ENCODE results near the gene ATP9A. TPM values are rescaled to one million over a fixed set of nuclear protein-coding genes. Genes with fewer than 3 reads are reported as not detected.
A peak's percentile ranks its signal among the peaks of the same experiment; 100 is the strongest.

Gene ATP9A
- total and polyA plus RNA-seq, 4 donors: 10.6 to 59.8 (median 33.2) TPM

GRCh38 chr20:51633430-51633829 is 134.8 kb downstream of the ATP9A start:
- WGBS, 2 donors: 96 to 99% methylated on average over 3 of the region's 3 CpGs
- Histone ChIP-seq H3K27ac (ENCODE audit: low read depth in 1 of 2, low read length in 2 of 2) (no peak overlapping the region), H3K4me3 (ENCODE audit: low read length in 2 of 2) (no peak overlapping the region), H3K9me3 (ENCODE audit: control insufficient read depth, low read length) (no peaks in the 10 kb centered on the region), H3K36me3 (ENCODE audit: control insufficient read depth in 1 of 2, insufficient read depth in 2 of 2, low read length in 1 of 2) (no peaks in the 10 kb centered on the region), H3K4me1 (ENCODE audit: control insufficient read depth in 1 of 2, insufficient read depth in 2 of 2, low read length in 2 of 2) (peaks cover 3% of the 10 kb centered on the region in 2 donors), H3K27me3 (ENCODE audit: control insufficient read depth in 1 of 2, insufficient read depth in 2 of 2, low read length in 1 of 2) (no peaks in the 10 kb centered on the region)
- ATAC-seq (ENCODE audit: low FRiP score) (no peak), DNase-seq (no peak)
- intact Hi-C loops (cut with DNase I): loop anchor here in 1 of 2 donors (10.0 kb wide), 1 partner anchor 131 kb away; the partner anchor contains the start of gene ATP9A

GRCh38 chr20:51631953-51632352 is 136.2 kb downstream of the ATP9A start:
- intact Hi-C loops (cut with DNase I): loop anchor here in 1 of 2 donors (10.0 kb wide), 1 partner anchor 133 kb away; the partner anchor contains the start of gene ATP9A
- no peaks in the 10 kb centered on the region for H3K27me3 ChIP-seq (ENCODE audit: control insufficient read depth in 1 of 2, insufficient read depth in 2 of 2, low read length in 1 of 2)
- ATAC-seq (ENCODE audit: low FRiP score): no peak
- DNase-seq: no peak
- peak overlapping the region; percentile 68 to 70 for H3K27ac ChIP-seq (ENCODE audit: low read depth in 1 of 2, low read length in 2 of 2)
- no peak overlapping the region for H3K4me3 ChIP-seq (ENCODE audit: low read length in 2 of 2)
- peaks cover 3% of the 10 kb centered on the region in 2 donors for H3K4me1 ChIP-seq (ENCODE audit: control insufficient read depth in 1 of 2, insufficient read depth in 2 of 2, low read length in 2 of 2)
- 92 to 96% methylated on average over 6 of the region's 6 CpGs for WGBS, 2 donors
- H3K36me3 ChIP-seq (ENCODE audit: control insufficient read depth in 1 of 2, insufficient read depth in 2 of 2, low read length in 1 of 2): peaks cover 0 to 4% of the 10 kb centered on the region in 2 donors
- H3K9me3 ChIP-seq (ENCODE audit: control insufficient read depth, low read length): no peaks in the 10 kb centered on the region

DNA sequence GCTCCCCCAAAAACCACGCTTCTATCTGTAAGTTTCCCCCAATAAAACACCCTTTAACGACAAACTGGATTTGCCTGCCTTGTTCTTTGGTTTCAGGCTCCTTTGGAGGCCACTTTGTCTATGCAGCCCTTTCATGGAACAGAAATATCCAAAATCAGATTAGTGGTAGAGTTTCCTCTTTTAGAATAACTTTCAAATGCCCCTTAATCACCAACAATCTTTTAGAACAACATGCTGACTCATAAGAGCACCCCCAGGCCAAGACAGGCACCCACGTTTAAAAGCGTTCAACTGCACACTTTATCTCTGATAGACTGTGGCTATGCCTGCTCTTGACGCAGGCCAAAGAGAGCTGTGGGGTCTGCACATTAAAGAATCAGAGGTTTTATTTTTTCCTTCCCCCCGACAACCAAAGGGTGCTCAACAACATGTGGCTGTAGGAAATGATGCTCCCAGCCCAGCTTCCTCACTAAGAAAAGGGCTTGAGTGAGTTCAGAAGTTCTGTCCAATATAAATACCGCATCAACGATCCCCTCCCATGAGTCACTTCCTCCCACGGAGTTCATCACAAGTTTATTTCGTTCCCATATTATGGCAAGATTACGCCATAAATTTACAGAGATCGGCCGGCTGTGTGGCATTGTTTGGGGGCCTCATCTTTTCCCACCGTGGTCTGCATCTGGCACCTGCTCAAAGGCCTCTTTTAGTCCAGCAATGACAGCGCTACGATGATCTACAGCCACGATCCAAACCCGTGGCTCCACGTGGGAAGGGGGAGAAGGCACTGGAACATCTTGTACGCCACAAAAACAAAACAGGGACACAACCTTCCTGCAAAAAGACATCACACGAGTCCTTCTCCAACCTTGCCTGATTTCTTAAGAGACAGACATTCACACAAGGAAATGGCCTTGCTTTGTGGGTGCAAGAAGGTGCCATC is 136.9 kb downstream of the ATP9A start:
- Histone ChIP-seq H3K27ac (ENCODE audit: low read depth in 1 of 2, low read length in 2 of 2) (peak overlapping the region; percentile 68 to 69), H3K9me3 (ENCODE audit: control insufficient read depth, low read length) (no peaks in the 10 kb centered on the region), H3K4me1 (ENCODE audit: control insufficient read depth in 1 of 2, insufficient read depth in 2 of 2, low read length in 2 of 2) (peaks cover 3% of the 10 kb centered on the region in 2 donors), H3K4me3 (ENCODE audit: low read length in 2 of 2) (no peak overlapping the region), H3K27me3 (ENCODE audit: control insufficient read depth in 1 of 2, insufficient read depth in 2 of 2, low read length in 1 of 2) (no peaks in the 10 kb centered on the region), H3K36me3 (ENCODE audit: control insufficient read depth in 1 of 2, insufficient read depth in 2 of 2, low read length in 1 of 2) (peaks cover 0 to 4% of the 10 kb centered on the region in 2 donors)
- ATAC-seq (ENCODE audit: low FRiP score) (peak; percentile 88), DNase-seq (peak in 1 of 2 donors; percentile 59)
- 6 to 7% methylated on average over 21 of the region's 21 CpGs for WGBS, 2 donors
- intact Hi-C loops (cut with DNase I): loop anchor here in 1 of 2 donors (10.0 kb wide), 1 partner anchor 134 kb away; the partner anchor contains the start of gene ATP9A

- ATAC-seq (ENCODE audit: low FRiP score) (no peak), DNase-seq (no peak)
- 58 to 94% methylated on average over 3 of the region's 3 CpGs for WGBS, 2 donors
- Histone ChIP-seq H3K27ac (ENCODE audit: low read depth in 1 of 2, low read length in 2 of 2) (no peak overlapping the region), H3K9me3 (ENCODE audit: control insufficient read depth, low read length) (no peaks in the 10 kb centered on the region), H3K27me3 (ENCODE audit: control insufficient read depth in 1 of 2, insufficient read depth in 2 of 2, low read length in 1 of 2) (no peaks in the 10 kb centered on the region), H3K4me1 (ENCODE audit: control insufficient read depth in 1 of 2, insufficient read depth in 2 of 2, low read length in 2 of 2) (peaks cover 3% of the 10 kb centered on the region in 2 donors), H3K4me3 (ENCODE audit: low read length in 2 of 2) (no peak overlapping the region), H3K36me3 (ENCODE audit: control insufficient read depth in 1 of 2, insufficient read depth in 2 of 2, low read length in 1 of 2) (peaks cover 0 to 4% of the 10 kb centered on the region in 2 donors)
- intact Hi-C loops (cut with DNase I): loop anchor here in 1 of 2 donors (10.0 kb wide), 1 partner anchor 135 kb away; the partner anchor contains the start of gene ATP9A
Measured at GRCh38 chr20:51629399-51630058, 138.7 kb downstream of the ATP9A start.

GRCh38 chr20:51628533-51629398 is 139.4 kb downstream of the ATP9A start:
- WGBS, 2 donors: 85% methylated on average over 8 of the region's 8 CpGs
- DNase-seq (no peak), ATAC-seq (ENCODE audit: low FRiP score) (no peak)
- Histone ChIP-seq H3K36me3 (ENCODE audit: control insufficient read depth in 1 of 2, insufficient read depth in 2 of 2, low read length in 1 of 2) (peaks cover 0 to 4% of the 10 kb centered on the region in 2 donors), H3K4me3 (ENCODE audit: low read length in 2 of 2) (no peak overlapping the region), H3K27ac (ENCODE audit: low read depth in 1 of 2, low read length in 2 of 2) (no peak overlapping the region), H3K27me3 (ENCODE audit: control insufficient read depth in 1 of 2, insufficient read depth in 2 of 2, low read length in 1 of 2) (no peaks in the 10 kb centered on the region), H3K4me1 (ENCODE audit: control insufficient read depth in 1 of 2, insufficient read depth in 2 of 2, low read length in 2 of 2) (peaks cover 3% of the 10 kb centered on the region in 2 donors), H3K9me3 (ENCODE audit: control insufficient read depth, low read length) (no peaks in the 10 kb centered on the region)
- intact Hi-C loops (cut with DNase I): no loop called here

GRCh38 chr20:51627586-51627985 is 140.6 kb downstream of the ATP9A start:
- H3K36me3 ChIP-seq (ENCODE audit: control insufficient read depth in 1 of 2, insufficient read depth in 2 of 2, low read length in 1 of 2): peaks cover 0 to 4% of the 10 kb centered on the region in 2 donors
- no peak overlapping the region for H3K4me3 ChIP-seq (ENCODE audit: low read length in 2 of 2)
- H3K27me3 ChIP-seq (ENCODE audit: control insufficient read depth in 1 of 2, insufficient read depth in 2 of 2, low read length in 1 of 2): no peaks in the 10 kb centered on the region
- no peaks in the 10 kb centered on the region for H3K9me3 ChIP-seq (ENCODE audit: control insufficient read depth, low read length)
- intact Hi-C loops (cut with DNase I): no loop called here
- no peak overlapping the region for H3K27ac ChIP-seq (ENCODE audit: low read depth in 1 of 2, low read length in 2 of 2)
- ATAC-seq (ENCODE audit: low FRiP score): no peak
- peaks cover 3% of the 10 kb centered on the region in 2 donors for H3K4me1 ChIP-seq (ENCODE audit: control insufficient read depth in 1 of 2, insufficient read depth in 2 of 2, low read length in 2 of 2)
- no peak for DNase-seq
- WGBS, 2 donors: 94 to 96% methylated on average over 10 of the region's 10 CpGs

- Histone ChIP-seq H3K27me3 (ENCODE audit: control insufficient read depth in 1 of 2, insufficient read depth in 2 of 2, low read length in 1 of 2) (no peaks in the 10 kb centered on the region), H3K36me3 (ENCODE audit: control insufficient read depth in 1 of 2, insufficient read depth in 2 of 2, low read length in 1 of 2) (peaks cover 0 to 4% of the 10 kb centered on the region in 2 donors), H3K27ac (ENCODE audit: low read depth in 1 of 2, low read length in 2 of 2) (no peak overlapping the region), H3K9me3 (ENCODE audit: control insufficient read depth, low read length) (no peaks in the 10 kb centered on the region), H3K4me3 (ENCODE audit: low read length in 2 of 2) (no peak overlapping the region), H3K4me1 (ENCODE audit: control insufficient read depth in 1 of 2, insufficient read depth in 2 of 2, low read length in 2 of 2) (peaks cover 0 to 3% of the 10 kb centered on the region in 2 donors)
- no peak for DNase-seq
- intact Hi-C loops (cut with DNase I): no loop called here
- ATAC-seq (ENCODE audit: low FRiP score): no peak
- WGBS, 2 donors: 88 to 89% methylated on average over 14 of the region's 14 CpGs
Measured at GRCh38 chr20:51625105-51625504, 143.1 kb downstream of the ATP9A start.

Measured in aorta (tissue), 5 donors.